Sciatic nerve (tissue), 2 donors: ENCODE data around the gene PEX1. TPM values are rescaled to one million over a fixed set of nuclear protein-coding genes. Genes with fewer than 3 reads are reported as not detected.
"Not testable (repeated sequence)": the region's sequence is repeated elsewhere in the genome, so short reads cannot be mapped to it uniquely, and the experiment has no call there.

Experiments
- ATAC-seq: fragments of 200-7000 bp; cut with Tn5 transposase; one replicate; pipeline ENCODE4 v1.9.1; 2020; ENCODE audit warnings: mild to moderate bottlenecking, moderate library complexity
- DNase-seq: peaks from one replicate; pipeline ENCODE4 v3.0.0-alpha.2; 2020; ENCODE audit warnings: low spot score
- intact Hi-C: fragments of 100-400 bp; cut with DNase I; formaldehyde crosslinking; loops from one replicate; pipeline ENCODE4 v1.14.2; 2022
- total RNA-seq: library from RNA; stranded (reverse); fragmentation: NEBNext Ultra II Directional; extraction: Animal tissue kit (Norgen Biotek cat#: 25700); gene quantifications from one replicate; pipeline ENCODE4 v1.2.1, GENCODE V29; 2021
- donor health status: DM: no; HTN: no; CAD: no.
- donor health status: DM: no; HTN: no; CAD: no.

The PEX1 gene
- total RNA-seq: 22.3 TPM

DNA sequence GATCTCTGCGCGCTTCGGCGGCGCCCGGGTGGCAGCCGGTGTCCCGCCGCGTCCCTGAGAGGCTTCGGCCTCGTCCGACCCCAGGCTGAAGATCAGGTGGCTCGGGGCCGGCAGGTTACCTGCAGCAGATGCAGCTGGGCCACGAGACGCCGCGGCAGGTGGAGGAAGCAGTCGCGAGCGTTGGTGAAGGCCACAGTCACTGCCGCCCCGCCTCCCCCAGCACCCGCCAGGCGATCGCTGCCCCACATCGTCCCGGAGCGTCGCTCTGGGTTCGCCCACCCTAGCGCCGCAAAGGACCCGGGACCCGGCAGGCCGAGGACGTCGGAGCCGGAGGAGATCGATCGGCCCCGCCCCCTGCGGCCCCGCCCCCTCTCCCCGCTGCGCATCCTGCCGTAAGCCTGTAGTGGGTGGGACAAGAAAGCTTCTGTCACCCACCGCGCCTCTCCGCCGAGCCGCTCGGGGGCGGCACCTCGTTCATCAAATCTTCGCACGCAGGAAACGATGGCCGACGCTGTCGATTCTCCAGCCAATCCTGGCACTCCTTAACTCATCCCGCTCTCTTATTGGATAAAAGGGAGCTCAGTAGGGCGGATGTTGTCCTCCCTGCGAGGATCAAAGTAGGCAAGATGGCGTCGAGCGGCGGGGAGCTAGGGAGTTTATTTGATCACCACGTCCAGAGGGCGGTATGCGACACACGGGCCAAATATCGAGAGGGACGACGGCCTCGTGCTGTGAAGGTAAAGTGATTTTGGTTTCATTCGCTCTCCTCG lies at the start of gene PEX1, which contains the start of gene RBM48:
Gene PEX1 (minus strand): TSS at position 333 of the 770 bp plus-strand sequence. CDS start 85 bp downstream, at position 248.
Gene RBM48 (plus strand): TSS at position 608 of the 770 bp plus-strand sequence. CDS start 19 bp downstream, at position 627.
- intact Hi-C loops: no loop called here
- peak; percentile 99 for ATAC-seq
- peak; percentile 96 for DNase-seq

GRCh38 chr7:92576296-92576695 lies 48.0 kb upstream of the PEX1 start:
- DNase-seq (no peak), ATAC-seq (no peak)
- intact Hi-C loops: no loop called here

GRCh38 chr7:92569137-92569536 lies 40.8 kb upstream of the PEX1 start:
- DNase-seq (no peak), ATAC-seq (no peak)
- intact Hi-C loops: no loop called here

DNA sequence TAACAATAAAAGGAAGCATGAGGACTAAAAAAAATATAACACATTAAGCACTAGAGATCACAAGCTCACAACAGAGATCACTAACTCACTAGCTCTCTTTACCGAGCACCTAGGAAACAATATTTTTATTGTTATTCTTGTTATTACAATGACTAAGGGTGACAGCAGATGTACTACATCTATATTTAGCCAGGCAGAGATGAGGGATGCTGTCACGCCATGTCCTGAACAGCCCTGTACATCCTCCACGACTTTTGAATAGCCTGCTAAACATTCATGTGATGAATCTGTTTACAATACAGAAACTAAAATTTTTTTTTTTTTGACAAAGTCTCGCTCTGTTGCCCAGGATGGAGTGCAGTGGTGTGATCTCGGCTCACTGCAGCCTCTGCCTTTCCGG lies 39.1 kb upstream of the PEX1 start:
- DNase-seq (no peak), ATAC-seq (no peak)
- intact Hi-C loops: no loop called here

GRCh38 chr7:92563345-92563744 lies 35.0 kb upstream of the PEX1 start:
- no peak for DNase-seq
- intact Hi-C loops: no loop called here
- no peak for ATAC-seq

- ATAC-seq: no peak
- intact Hi-C loops: no loop called here
- DNase-seq: no peak
Observed at GRCh38 chr7:92560602-92561001, 32.3 kb upstream of the PEX1 start.

DNA sequence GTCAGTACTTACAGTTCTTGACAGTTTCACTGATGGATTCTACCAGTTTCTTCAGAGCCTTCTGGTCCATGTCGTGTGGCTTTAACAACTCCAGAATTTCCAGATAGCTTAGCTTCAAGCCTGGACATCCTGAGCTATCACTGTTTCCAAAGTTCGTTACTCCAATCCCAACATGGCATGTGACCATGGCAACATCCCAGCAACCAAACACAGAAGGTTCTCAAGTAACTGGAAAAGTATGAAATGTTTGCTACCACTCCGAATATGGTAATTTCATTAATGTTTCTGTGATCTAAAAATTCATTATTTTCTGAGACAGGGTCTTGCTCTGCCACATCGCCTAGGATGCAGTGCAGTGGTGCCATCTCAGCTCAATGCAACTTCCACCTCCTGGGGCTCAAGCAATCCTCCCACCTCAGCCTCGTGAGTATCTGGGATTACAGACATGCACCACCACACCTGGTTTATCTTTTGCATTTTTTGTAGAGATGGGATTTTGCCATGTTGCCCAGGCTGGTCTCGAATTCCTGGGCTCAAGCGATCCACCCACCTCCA lies 29.6 kb upstream of the PEX1 start:
- no peak for ATAC-seq
- no peak for DNase-seq
- intact Hi-C loops: no loop called here

GRCh38 chr7:92557249-92557648 lies 28.9 kb upstream of the PEX1 start:
- ATAC-seq: no peak
- no peak for DNase-seq
- intact Hi-C loops: no loop called here

GRCh38 chr7:92550194-92550593 lies 21.9 kb upstream of the PEX1 start:
- DNase-seq (no peak), ATAC-seq (peak; percentile 48)
- intact Hi-C loops: no loop called here

GRCh38 chr7:92547579-92547978 lies 19.3 kb upstream of the PEX1 start:
- ATAC-seq: peak; percentile 58
- intact Hi-C loops: no loop called here
- no peak for DNase-seq

DNA sequence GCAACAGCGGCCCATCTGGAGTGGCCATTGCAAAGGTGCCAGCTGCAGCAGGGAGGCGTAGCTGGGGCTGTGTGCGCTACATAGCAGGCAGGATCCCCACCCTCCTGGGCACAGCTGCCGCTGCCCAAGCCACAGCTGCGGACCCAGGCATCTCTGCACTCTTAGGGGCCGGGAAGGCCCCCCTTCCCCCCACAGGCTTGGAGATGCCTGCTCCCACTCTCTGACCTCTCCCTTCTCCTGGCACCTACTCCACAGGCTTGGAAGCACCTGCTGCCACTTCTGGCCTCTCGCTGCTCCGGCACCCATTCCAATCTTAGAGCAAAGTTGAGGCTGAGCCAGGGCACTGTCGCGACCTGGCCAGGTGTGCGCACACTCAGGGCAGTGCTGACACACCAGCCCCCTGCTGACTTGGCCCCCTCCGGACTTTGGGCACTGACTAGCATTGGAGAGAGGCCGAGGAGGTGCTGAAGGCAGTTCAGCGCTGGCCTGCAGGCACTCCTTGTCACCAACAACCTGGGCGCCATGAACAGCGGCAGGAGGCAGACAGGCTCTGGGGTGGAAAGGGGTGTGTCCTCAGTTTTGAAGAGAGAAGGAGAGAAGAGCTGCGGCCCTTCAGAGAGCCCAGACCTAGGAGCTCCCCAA lies 18.7 kb upstream of the PEX1 start:
- ATAC-seq: no peak
- no peak for DNase-seq
- intact Hi-C loops: no loop called here

GRCh38 chr7:92545116-92545515 lies 16.8 kb upstream of the PEX1 start:
- ATAC-seq, DNase-seq, intact Hi-C loops: not testable (repeated sequence)

- ATAC-seq, DNase-seq: not testable (repeated sequence)
- intact Hi-C loops: loop anchor here (5.0 kb wide), 1 partner anchor 216 kb away; no protein-coding TSS in a partner anchor
Observed at GRCh38 chr7:92543542-92543941, 15.2 kb upstream of the PEX1 start.

DNA sequence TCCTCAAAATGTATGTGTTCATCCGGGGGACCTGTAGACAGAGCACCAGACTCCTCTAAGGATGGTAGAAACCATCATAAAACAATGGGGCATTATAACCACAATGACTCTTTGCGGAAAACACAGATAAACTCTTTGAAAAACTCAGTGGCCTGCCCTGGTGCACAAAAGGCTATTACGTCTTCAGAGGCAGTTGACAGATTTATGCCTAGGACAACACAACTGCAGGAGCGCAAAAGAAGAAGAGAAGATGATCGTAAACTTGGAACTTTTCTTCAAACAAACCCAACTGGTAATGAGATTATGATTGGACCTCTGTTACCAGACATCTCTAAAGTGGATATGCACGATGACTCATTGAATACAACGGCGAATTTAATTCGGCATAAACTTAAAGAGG lies 6.3 kb upstream of the PEX1 start:
- no peak for ATAC-seq
- DNase-seq: no peak
- intact Hi-C loops: no loop called here

- ATAC-seq (no peak), DNase-seq (no peak)
- intact Hi-C loops: no loop called here
Observed at GRCh38 chr7:92528958-92529264, 591 bp upstream of the PEX1 start.

GRCh38 chr7:92527300-92528187 lies 776 bp downstream of the PEX1 start:
- intact Hi-C loops: no loop called here
- DNase-seq: peak; percentile 64
- ATAC-seq: peak; percentile 38

GRCh38 chr7:92523110-92523509 lies 5.2 kb downstream of the PEX1 start:
- intact Hi-C loops: no loop called here
- ATAC-seq (no peak), DNase-seq (no peak)

GRCh38 chr7:92520024-92520423 lies 8.3 kb downstream of the PEX1 start:
- DNase-seq (no peak), ATAC-seq (no peak)
- intact Hi-C loops: no loop called here

GRCh38 chr7:92517631-92518030 lies 10.7 kb downstream of the PEX1 start:
- intact Hi-C loops: no loop called here

More at GRCh38 chr7:92517631-92518030, 10.7 kb downstream of the PEX1 start:
- no peak for ATAC-seq
- no peak for DNase-seq
